Measurements from ENCODE around the gene TPK1.

GRCh38 chr7:144513334-144513733 is 322.5 kb downstream of the TPK1 start:
- no peak for TF ChIP-seq EP300 (IDR thresholded peaks at IDR 0.05)
- no peak for TF ChIP-seq POLR2AphosphoS5 (IDR thresholded peaks at IDR 0.05)
